Neuronal stem cell (in vitro differentiated cells): ENCODE results near the gene ATP2A3.

ENCODE experiments used
- DNase-seq: peaks from one replicate; pipeline ENCODE4 v3.0.0-alpha.2; 2013; ENCODE audit warnings: low spot score
- H2AFZ ChIP-seq: one replicate; pipeline ENCODE4 v1.6.1; 2013; ENCODE audit warnings: mild to moderate bottlenecking, low read length, inconsistent platforms
- H2AK5ac ChIP-seq: 2 replicates; pipeline ENCODE4 v1.6.1; 2013; ENCODE audit warnings: low read depth, mild to moderate bottlenecking, inconsistent platforms, low read length, moderate library complexity, mixed read lengths
- H2BK120ac ChIP-seq: 2 replicates; pipeline ENCODE4 v1.6.1; 2013; ENCODE audit warnings: low read depth, mild to moderate bottlenecking, inconsistent platforms, low read length, moderate library complexity, mixed read lengths
- H2BK12ac ChIP-seq: one replicate; pipeline ENCODE4 v1.6.1; 2013; ENCODE audit warnings: low read length, inconsistent platforms
- H2BK15ac ChIP-seq: 2 replicates; pipeline ENCODE4 v1.6.1; 2013; ENCODE audit warnings: mild to moderate bottlenecking, low read length, inconsistent platforms, mixed read lengths
- H2BK5ac ChIP-seq: one replicate; pipeline ENCODE4 v1.6.1; 2013; ENCODE audit warnings: inconsistent platforms, mild to moderate bottlenecking, low read length, moderate library complexity
- H3K14ac ChIP-seq: one replicate; pipeline ENCODE4 v1.6.1; 2013; ENCODE audit warnings: low read length, inconsistent platforms
- H3K18ac ChIP-seq: 2 replicates; pipeline ENCODE4 v1.6.1; 2013; ENCODE audit warnings: low read length, inconsistent platforms
- H3K23ac ChIP-seq: 2 replicates; pipeline ENCODE4 v1.6.1; 2013; ENCODE audit warnings: low read depth, mild to moderate bottlenecking, mixed read lengths, low read length, inconsistent platforms; ENCODE audit not compliant: poor library complexity
- H3K27ac ChIP-seq: replicated peaks from 3 replicates; pipeline ENCODE4 v1.5.1; 2013; ENCODE audit warnings: low read length, inconsistent platforms
- H3K27me3 ChIP-seq, 3 experiments: 2 replicates each; pipeline ENCODE4 v1.6.1; 2013; ENCODE audit warnings: low read length in 3 of 3, mild to moderate bottlenecking in 2 of 3, inconsistent platforms in 1 of 3, low read depth in 1 of 3, mixed read lengths in 1 of 3, moderate library complexity in 1 of 3; ENCODE audit not compliant: control insufficient read depth in 3 of 3, insufficient read depth in 3 of 3
- H3K36me3 ChIP-seq, 2 donors: replicated peaks in 1 of 2; 2 replicates each; pipeline ENCODE4 v1.6.1; 2013; ENCODE audit warnings: low read length in 2 of 2; ENCODE audit not compliant: control insufficient read depth in 2 of 2, insufficient read depth in 2 of 2
- H3K4ac ChIP-seq: 2 replicates; pipeline ENCODE4 v1.6.1; 2013; ENCODE audit warnings: inconsistent platforms, mild to moderate bottlenecking, low read length, moderate library complexity
- H3K4me1 ChIP-seq, 2 donors: 1 replicate in 1 of 2; 2 replicates in 1 of 2; pipeline ENCODE4 v1.6.1; 2013; ENCODE audit warnings: low read length in 2 of 2, low read depth in 1 of 2; ENCODE audit not compliant: control insufficient read depth in 2 of 2, insufficient read depth in 1 of 2
- H3K4me2 ChIP-seq: one replicate; pipeline ENCODE4 v1.6.1; 2013; ENCODE audit warnings: mild to moderate bottlenecking, low read length, inconsistent platforms; ENCODE audit not compliant: insufficient read depth, poor library complexity, severe bottlenecking
- H3K4me3 ChIP-seq, 2 donors: 2 replicates each; pipeline ENCODE4 v1.5.1; 2013; ENCODE audit warnings: low read length in 2 of 2, mild to moderate bottlenecking in 2 of 2, inconsistent platforms in 1 of 2, moderate library complexity in 1 of 2
- H3K79me1 ChIP-seq: one replicate; pipeline ENCODE4 v1.6.1; 2013; ENCODE audit warnings: low read depth, mild to moderate bottlenecking, inconsistent platforms, low read length, moderate library complexity
- H3K9ac ChIP-seq: one replicate; pipeline ENCODE4 v1.6.1; 2013; ENCODE audit warnings: mild to moderate bottlenecking, low read depth, low read length, inconsistent platforms; ENCODE audit not compliant: poor library complexity
- H3K9me3 ChIP-seq, 2 donors: replicated peaks in 1 of 2; 2 replicates each; pipeline versions ENCODE3 to v1.6.1; 2013; ENCODE audit warnings: low read length in 2 of 2, mild to moderate bottlenecking in 2 of 2, inconsistent platforms in 1 of 2, low read depth in 1 of 2, mixed read lengths in 1 of 2, moderate library complexity in 1 of 2; ENCODE audit not compliant: control insufficient read depth in 2 of 2, insufficient read depth in 1 of 2
- H4K8ac ChIP-seq: one replicate; pipeline ENCODE4 v1.6.1; 2013; ENCODE audit warnings: low read depth, mild to moderate bottlenecking, inconsistent platforms, low read length, moderate library complexity
- H4K91ac ChIP-seq: one replicate; pipeline ENCODE4 v1.6.1; 2013; ENCODE audit warnings: low read length, low read depth, mild to moderate bottlenecking, inconsistent platforms; ENCODE audit not compliant: poor library complexity
- WGBS, 2 donors: extraction: QIAGEN DNeasy Blood & Tissue Kit; methylation state at CpG; one replicate each; pipeline ENCODE4 v1.1.7; 2013; ENCODE audit warnings: missing lambda C conversion rate in 2 of 2, mixed read lengths in 1 of 2; ENCODE audit not compliant: insufficient read length in 2 of 2, insufficient replicate concordance in 1 of 2; ENCODE audit errors: extremely low coverage in 2 of 2; 5-methylcytosine and 5-hydroxymethylcytosine counted together

Gene ATP2A3

DNA sequence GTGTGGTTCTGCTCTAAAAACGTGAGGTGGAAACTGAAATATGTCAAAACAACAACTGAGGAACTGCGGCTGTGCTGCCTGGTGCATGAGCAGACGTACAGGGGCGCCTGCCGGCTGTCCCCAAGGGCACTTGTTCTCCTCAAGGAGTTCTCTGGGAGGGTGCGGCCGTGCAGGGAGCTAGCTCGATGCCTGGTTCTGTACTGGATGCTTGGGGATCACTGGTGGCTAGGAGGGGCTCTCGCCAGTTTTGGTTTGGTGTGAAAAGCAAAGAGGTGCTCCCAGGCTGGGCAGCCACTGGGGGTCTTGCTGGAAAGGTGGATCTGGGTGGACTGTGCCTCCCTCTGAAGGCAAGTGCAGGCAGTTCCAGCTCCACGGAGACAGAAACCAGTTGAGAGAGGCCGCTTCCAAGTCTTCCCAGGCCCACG, 41.9 kb upstream of the ATP2A3 start:
- no peaks in the 10 kb centered on the region for H3K27me3 ChIP-seq
- H3K27ac ChIP-seq: no peak overlapping the region

DNA sequence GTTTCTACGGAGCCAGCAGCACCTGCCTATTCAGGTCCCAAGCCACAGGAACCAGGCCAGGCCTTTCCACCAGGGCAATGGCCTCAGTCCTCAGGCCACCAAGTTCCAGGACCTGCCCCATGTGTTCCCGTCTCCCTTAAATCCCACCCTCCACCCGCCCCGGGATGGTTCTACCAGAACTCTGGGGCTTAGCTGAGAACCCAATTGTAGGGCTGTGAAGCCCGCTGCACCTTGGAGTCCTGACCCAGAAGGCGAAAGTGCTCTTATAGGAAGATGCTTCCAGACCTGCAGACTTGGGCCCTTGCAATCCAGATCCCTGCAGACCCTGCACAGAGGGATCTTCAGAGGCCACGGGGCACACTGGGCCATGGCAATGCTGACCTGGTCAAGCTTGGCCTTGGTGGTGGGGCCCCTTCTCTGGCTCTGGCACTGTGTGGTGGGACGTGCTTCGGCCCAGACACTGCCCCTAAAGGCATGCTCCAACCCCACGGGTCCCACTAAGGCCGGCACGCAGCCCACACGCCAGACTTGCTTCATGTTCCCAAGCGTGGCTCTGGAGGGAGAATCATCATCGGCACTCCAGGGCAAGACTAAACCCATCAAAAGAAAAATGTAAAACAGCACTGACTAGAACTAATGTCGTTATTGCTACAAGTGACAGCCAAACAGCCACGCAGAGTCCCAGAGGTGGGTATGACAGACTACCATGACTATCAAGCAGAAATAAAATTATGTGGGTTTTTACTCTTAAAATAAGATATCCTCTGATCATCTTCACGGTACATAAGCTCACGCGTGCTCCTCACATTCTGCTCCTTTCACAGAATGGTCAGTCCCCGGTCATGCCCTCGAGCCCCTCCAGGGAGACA, 41.3 kb upstream of the ATP2A3 start:
- Histone ChIP-seq H2BK5ac (peak overlapping the region; percentile 24), H3K27me3 (no peaks in the 10 kb centered on the region), H2BK12ac (no peak overlapping the region), H3K23ac (no peak overlapping the region), H3K18ac (no peak overlapping the region), H3K14ac (no peak overlapping the region), H4K91ac (no peak overlapping the region), H2BK15ac (peak overlapping the region; percentile 37), H3K9ac (no peak overlapping the region), H2AFZ (no peak overlapping the region), H3K79me1 (no peaks in the 10 kb centered on the region), H3K4me2 (no peak overlapping the region), H3K9me3 (no peaks in the 10 kb centered on the region), H2AK5ac (peak overlapping the region; percentile 70), H3K4ac (no peak overlapping the region), H3K4me3 (peak overlapping the region in 1 of 2 donors; percentile 2), H4K8ac (no peak overlapping the region), H3K27ac (no peak overlapping the region), H3K4me1 (peaks cover 0 to 4% of the 10 kb centered on the region in 2 donors), H2BK120ac (no peak overlapping the region), H3K36me3 (peaks cover 5 to 48% of the 10 kb centered on the region in 2 donors)
- no peak for DNase-seq
- no CpG with 5 or more reads among the region's 22 CpGs for WGBS, 2 donors

More for the DNA sequence above, 41.9 kb upstream of the ATP2A3 start:
- no peak overlapping the region for H3K18ac ChIP-seq
- no peak overlapping the region for H3K4me2 ChIP-seq
- peaks cover 5 to 52% of the 10 kb centered on the region in 2 donors for H3K36me3 ChIP-seq
- no peak overlapping the region for H2BK120ac ChIP-seq
- no CpG with 5 or more reads among the region's 12 CpGs for WGBS, 2 donors
- no peak overlapping the region for H2BK15ac ChIP-seq
- H3K9ac ChIP-seq: no peak overlapping the region
- no peak overlapping the region for H4K91ac ChIP-seq
- H2BK12ac ChIP-seq: no peak overlapping the region
- H4K8ac ChIP-seq: no peak overlapping the region
- peaks cover 0 to 4% of the 10 kb centered on the region in 2 donors for H3K4me1 ChIP-seq
- H2BK5ac ChIP-seq: no peak overlapping the region
- no peak overlapping the region for H3K4ac ChIP-seq
- no peaks in the 10 kb centered on the region for H3K79me1 ChIP-seq
- no peaks in the 10 kb centered on the region for H3K9me3 ChIP-seq
- H3K14ac ChIP-seq: peak overlapping the region; percentile 27
- H2AFZ ChIP-seq: no peak overlapping the region
- H3K4me3 ChIP-seq: no peak overlapping the region
- no peak overlapping the region for H2AK5ac ChIP-seq
- no peak for DNase-seq
- no peak overlapping the region for H3K23ac ChIP-seq

DNA sequence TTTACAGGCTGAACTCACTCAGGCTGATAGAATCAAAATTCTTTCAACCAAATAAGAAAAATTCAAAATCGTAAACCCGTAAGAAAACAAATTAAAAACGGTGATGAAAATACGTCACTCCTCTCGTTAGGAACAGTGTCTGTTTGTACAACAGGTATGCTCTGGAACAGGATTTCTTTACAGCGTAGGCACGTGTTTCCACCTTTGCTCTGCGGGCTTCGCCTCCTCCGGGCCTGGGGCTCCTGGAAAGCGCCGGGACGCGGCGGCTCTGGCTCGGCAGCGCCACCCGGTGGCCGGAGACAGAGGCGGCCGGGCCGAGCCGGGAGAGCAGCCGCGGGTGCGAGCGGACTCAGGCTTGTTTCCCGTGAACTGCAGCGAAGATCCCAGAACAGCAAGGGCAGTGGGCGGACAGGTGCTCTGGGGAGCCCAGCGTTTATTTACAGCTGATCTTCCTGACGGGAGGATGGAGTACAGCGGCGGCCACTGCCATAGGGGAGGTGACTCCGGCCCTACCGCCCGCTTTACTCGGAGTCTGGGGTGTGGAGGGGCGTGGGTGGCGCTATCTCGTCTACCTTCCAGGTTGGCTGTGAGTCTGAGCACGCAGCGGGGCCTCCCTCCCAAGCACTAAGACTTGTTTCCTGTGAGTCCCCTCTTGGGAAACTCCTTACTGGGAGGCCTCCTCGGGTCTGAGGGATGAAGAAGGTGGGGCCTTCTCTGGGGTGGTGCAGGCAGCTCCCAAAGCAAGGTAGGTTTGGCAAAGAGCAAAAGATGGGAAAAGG, 40.5 kb upstream of the ATP2A3 start:
- Histone ChIP-seq H3K4ac (no peak overlapping the region), H3K4me3 (no peak overlapping the region), H2AK5ac (peak overlapping the region; percentile 70)

More for the DNA sequence above, 40.5 kb upstream of the ATP2A3 start:
- Histone ChIP-seq H2BK120ac (no peak overlapping the region), H3K9ac (no peak overlapping the region), H3K18ac (peak overlapping the region; percentile 92), H4K91ac (no peak overlapping the region), H3K9me3 (peaks cover 0 to 2% of the 10 kb centered on the region in 2 donors), H3K36me3 (peaks cover 5 to 46% of the 10 kb centered on the region in 2 donors), H3K4me1 (peaks cover 0 to 4% of the 10 kb centered on the region in 2 donors), H3K23ac (peak overlapping the region; percentile 17), H2BK12ac (no peak overlapping the region), H4K8ac (no peak overlapping the region), H3K27me3 (no peaks in the 10 kb centered on the region), H3K79me1 (peaks cover 1% of the 10 kb centered on the region), H2AFZ (no peak overlapping the region), H3K27ac (no peak overlapping the region), H3K14ac (no peak overlapping the region), H3K4me2 (no peak overlapping the region), H2BK5ac (peak overlapping the region; percentile 66), H2BK15ac (peak overlapping the region; percentile 37)
- no CpG with 5 or more reads among the region's 44 CpGs for WGBS, 2 donors
- DNase-seq: peak; percentile 71
